ENCODE results near the gene MAML3.

GRCh38 chr4:140127422-140127821 lies 26.6 kb downstream of the MAML3 start:
- TF ChIP-seq EZH2 (IDR thresholded peaks at IDR 0.05; ENCODE audit: borderline replicate concordance, low read length) (no peak), CTCF (IDR thresholded peaks at IDR 0.05; ENCODE audit: low read length) (no peak)
